ENCODE data around the gene ZBTB43. TPM values are rescaled to one million over a fixed set of nuclear protein-coding genes. Genes with fewer than 3 reads are reported as not detected.
A peak's percentile ranks its signal among the peaks of the same experiment; 100 is the strongest.
"Not testable (repeated sequence)": the region's sequence is repeated elsewhere in the genome, so short reads cannot be mapped to it uniquely, and the experiment has no call there.

Gene ZBTB43
- total RNA-seq, 1 donor from 2014 or later = 23.0 TPM

GRCh38 chr9:126804198-126804695 is 593 bp upstream of the ZBTB43 start:
- Mint-ChIP-seq H3K36me3 (ENCODE audit: low read depth) (no peaks in the 10 kb centered on the region), H3K27ac (ENCODE audit: unreplicated experiment) (no peak overlapping the region), H3K27me3 (ENCODE audit: low read depth) (peaks cover 17% of the 10 kb centered on the region), H3K4me3 (peak overlapping the region; percentile 92), H3K4me1 (peaks cover 29% of the 10 kb centered on the region), H3K9me3 (peaks cover 2% of the 10 kb centered on the region)
- TF ChIP-seq, protein P1, sequence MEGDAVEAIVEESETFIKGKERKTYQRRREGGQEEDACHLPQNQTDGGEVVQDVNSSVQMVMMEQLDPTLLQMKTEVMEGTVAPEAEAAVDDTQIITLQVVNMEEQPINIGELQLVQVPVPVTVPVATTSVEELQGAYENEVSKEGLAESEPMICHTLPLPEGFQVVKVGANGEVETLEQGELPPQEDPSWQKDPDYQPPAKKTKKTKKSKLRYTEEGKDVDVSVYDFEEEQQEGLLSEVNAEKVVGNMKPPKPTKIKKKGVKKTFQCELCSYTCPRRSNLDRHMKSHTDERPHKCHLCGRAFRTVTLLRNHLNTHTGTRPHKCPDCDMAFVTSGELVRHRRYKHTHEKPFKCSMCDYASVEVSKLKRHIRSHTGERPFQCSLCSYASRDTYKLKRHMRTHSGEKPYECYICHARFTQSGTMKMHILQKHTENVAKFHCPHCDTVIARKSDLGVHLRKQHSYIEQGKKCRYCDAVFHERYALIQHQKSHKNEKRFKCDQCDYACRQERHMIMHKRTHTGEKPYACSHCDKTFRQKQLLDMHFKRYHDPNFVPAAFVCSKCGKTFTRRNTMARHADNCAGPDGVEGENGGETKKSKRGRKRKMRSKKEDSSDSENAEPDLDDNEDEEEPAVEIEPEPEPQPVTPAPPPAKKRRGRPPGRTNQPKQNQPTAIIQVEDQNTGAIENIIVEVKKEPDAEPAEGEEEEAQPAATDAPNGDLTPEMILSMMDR (conservative IDR thresholded peaks at IDR 0.05) = no peak
- no peak for DNase-seq (ENCODE audit: low read depth, low spot score)

GRCh38 chr9:126805554-126806262 is 868 bp downstream of the ZBTB43 start:
- DNase-seq (ENCODE audit: low read depth, low spot score) = no peak
- TF ChIP-seq, protein P1 (conservative IDR thresholded peaks at IDR 0.05) = no peak
- peaks cover 2% of the 10 kb centered on the region for H3K9me3 Mint-ChIP-seq
- peaks cover 29% of the 10 kb centered on the region for H3K4me1 Mint-ChIP-seq
- peak overlapping the region; percentile 89 for H3K27ac Mint-ChIP-seq (ENCODE audit: unreplicated experiment)
- H3K27me3 Mint-ChIP-seq (ENCODE audit: low read depth) = peaks cover 15% of the 10 kb centered on the region
- no peaks in the 10 kb centered on the region for H3K36me3 Mint-ChIP-seq (ENCODE audit: low read depth)
- peak overlapping the region; percentile 92 for H3K4me3 Mint-ChIP-seq

DNA sequence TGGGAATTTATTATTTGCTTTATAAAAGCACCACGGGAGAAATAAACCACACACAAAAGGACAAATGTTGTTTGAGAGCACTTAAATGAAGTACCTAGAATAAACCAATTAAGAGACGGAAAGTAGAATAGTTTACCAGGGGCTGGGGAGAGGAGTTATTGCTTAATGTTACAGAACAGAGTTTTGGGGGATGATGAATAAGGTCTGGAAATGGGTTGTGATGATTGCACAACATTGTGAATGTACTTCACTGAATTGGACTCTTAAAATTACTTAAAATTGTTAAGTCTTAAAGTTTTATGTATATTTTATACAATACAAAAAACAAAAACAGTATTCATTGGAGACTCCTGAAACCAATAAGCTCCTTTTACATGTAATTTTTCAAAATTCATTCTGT is 1.5 kb downstream of the ZBTB43 start:
- Mint-ChIP-seq H3K27ac (ENCODE audit: unreplicated experiment) (no peak overlapping the region), H3K4me3 (peak overlapping the region; percentile 92), H3K4me1 (peaks cover 29% of the 10 kb centered on the region), H3K9me3 (peaks cover 2% of the 10 kb centered on the region), H3K36me3 (ENCODE audit: low read depth) (no peaks in the 10 kb centered on the region), H3K27me3 (ENCODE audit: low read depth) (peaks cover 15% of the 10 kb centered on the region)
- no peak for DNase-seq (ENCODE audit: low read depth, low spot score)
- TF ChIP-seq, protein P1 (conservative IDR thresholded peaks at IDR 0.05) = no peak

DNA sequence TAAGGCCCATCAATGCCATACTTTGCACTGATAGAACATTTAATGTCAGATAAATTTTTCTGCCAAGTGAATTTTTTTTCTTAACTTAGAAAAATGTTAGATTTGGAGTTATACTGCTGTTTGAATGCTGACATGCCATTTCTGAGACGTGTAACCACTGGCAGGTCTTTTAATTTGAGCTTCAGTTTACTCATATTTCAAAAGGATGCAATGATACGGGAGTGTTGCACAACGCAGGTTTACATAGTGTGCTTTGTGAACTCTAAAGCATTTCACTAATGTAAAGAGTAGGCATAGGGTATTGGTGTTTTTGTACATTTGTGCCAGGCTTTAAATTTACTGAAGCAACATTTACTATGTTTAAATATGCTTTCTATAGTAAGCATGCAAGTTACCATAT is 4.2 kb downstream of the ZBTB43 start:
- Mint-ChIP-seq H3K27me3 (ENCODE audit: low read depth) (peaks cover 3% of the 10 kb centered on the region), H3K4me3 (no peak overlapping the region), H3K27ac (ENCODE audit: unreplicated experiment) (no peak overlapping the region), H3K36me3 (ENCODE audit: low read depth) (peaks cover 13% of the 10 kb centered on the region), H3K9me3 (peaks cover 5% of the 10 kb centered on the region), H3K4me1 (peaks cover 28% of the 10 kb centered on the region)
- no peak for DNase-seq (ENCODE audit: low read depth, low spot score)
- TF ChIP-seq, protein P1 (conservative IDR thresholded peaks at IDR 0.05) = no peak

DNA sequence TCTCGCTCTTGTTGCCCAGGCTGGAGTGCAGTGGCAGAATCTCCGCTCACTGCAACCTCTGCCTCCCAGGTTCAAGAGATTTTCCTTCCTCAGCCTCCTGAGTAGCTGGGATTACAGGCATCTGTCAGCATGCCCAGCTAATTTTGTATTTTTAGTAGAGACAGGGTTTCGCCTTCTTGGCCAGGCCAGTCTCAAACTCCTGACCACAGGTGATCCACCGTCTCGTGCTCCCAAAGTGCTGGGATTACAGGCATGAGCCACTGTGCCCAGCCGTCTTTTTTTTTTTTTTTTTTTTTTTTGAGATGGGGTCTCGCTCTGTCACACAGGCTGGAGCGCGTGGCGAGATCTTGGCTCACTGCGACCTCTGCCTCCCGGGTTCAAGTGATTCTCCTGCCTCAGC is 5.4 kb downstream of the ZBTB43 start:
- Mint-ChIP-seq H3K4me1 (peaks cover 21% of the 10 kb centered on the region), H3K36me3 (ENCODE audit: low read depth) (peaks cover 20% of the 10 kb centered on the region), H3K27ac (ENCODE audit: unreplicated experiment) (peak overlapping the region; percentile 43)
- H3K4me3 Mint-ChIP-seq; H3K9me3 Mint-ChIP-seq; H3K27me3 Mint-ChIP-seq (ENCODE audit: low read depth); DNase-seq (ENCODE audit: low read depth, low spot score): not testable (repeated sequence)

DNA sequence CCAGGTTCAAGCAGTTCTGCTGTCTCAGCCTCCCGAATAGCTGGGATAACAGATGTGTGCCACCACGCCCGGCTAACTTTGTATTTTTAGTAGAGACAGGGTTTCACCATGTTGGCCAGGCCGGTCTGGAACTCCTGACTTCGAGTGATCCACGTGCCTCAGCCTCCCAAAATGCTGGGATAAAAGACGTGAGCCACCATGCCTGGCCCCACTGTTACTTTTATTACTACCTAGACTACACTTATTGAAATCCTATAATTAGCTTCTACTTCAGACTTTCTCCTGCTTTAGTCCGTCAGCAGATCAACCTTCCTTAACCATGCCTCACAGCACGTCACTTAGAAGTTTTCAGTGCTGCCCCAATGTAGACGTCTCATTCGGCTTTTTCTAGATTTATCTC is 8.2 kb downstream of the ZBTB43 start:
- peaks cover 39% of the 10 kb centered on the region for H3K36me3 Mint-ChIP-seq (ENCODE audit: low read depth)
- H3K9me3 Mint-ChIP-seq = peaks cover 8% of the 10 kb centered on the region
- TF ChIP-seq, protein P1 (conservative IDR thresholded peaks at IDR 0.05) = no peak
- no peak overlapping the region for H3K27ac Mint-ChIP-seq (ENCODE audit: unreplicated experiment)
- no peak overlapping the region for H3K4me3 Mint-ChIP-seq
- H3K27me3 Mint-ChIP-seq (ENCODE audit: low read depth) = no peaks in the 10 kb centered on the region
- no peak for DNase-seq (ENCODE audit: low read depth, low spot score)
- H3K4me1 Mint-ChIP-seq = no peaks in the 10 kb centered on the region

Data from neural crest cell (in vitro differentiated cells).